A172 (cell line): ENCODE measurements around the gene PDZK1. TPM values are rescaled to one million over a fixed set of nuclear protein-coding genes. Genes with fewer than 3 reads are reported as not detected.
"Not testable (repeated sequence)": the region's sequence is repeated elsewhere in the genome, so short reads cannot be mapped to it uniquely, and the experiment has no call there.

Experiments
- DNase-seq: peaks from one replicate; pipeline ENCODE4 v3.0.0-alpha.2; 2015; ENCODE audit warnings: low spot score
- total RNA-seq: library from RNA; depleted of rRNA; stranded (reverse); fragments of >200 nt; shearing (Covaris generic); gene quantifications from 2 replicates; pipeline ENCODE4 v1.2.3, GENCODE V29; 2014; rRNA removed

Gene PDZK1
- total RNA-seq, 1 experiment from 2014 or later, result 2.2 TPM

- DNase-seq, result not testable (repeated sequence)
These were observed 50.8 kb downstream of the PDZK1 start for GRCh38 chr1:145656245-145656943.

GRCh38 chr1:145643990-145644389 is 63.2 kb downstream of the PDZK1 start:
- DNase-seq, result not testable (repeated sequence)

DNA sequence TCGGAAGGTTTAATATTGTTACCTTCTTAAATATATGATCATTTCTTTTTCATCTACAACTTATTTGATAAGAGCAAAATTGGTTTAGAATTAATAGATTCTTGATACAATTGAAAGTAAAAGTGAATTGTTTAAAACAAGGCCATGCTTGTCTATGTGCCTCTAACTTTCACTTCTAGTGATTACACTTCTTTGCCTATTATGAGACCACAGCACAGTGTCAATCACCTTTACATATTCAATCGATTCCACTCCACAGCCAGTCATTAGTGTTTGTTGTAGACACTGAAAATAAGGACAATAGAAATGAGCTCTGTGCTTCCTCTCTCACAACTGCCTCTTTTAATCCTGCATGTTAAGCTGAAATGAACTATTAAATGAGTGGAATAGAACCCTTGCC is 65.3 kb downstream of the PDZK1 start:
- DNase-seq, result not testable (repeated sequence)

- DNase-seq, result not testable (repeated sequence)
These were observed 70.9 kb downstream of the PDZK1 start for GRCh38 chr1:145636237-145636636.

DNA sequence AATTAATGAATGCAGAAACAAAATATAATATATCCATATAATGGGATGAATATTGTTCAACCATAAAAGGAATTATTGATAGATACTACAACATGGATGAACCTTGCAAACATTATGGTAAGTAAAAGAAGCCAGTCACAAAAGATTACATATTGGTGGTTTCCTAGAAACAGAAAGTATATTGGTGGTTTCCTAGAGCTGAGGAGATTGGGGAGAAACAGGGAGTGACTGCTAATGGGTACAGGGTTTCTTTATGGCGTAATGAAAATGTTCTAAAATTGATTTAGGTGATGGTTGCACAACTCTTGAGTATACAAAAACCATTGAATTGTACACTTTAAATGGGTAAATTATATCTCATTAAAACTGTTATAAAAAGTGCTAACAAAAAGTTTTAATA is 85.0 kb downstream of the PDZK1 start:
- DNase-seq, result not testable (repeated sequence)

Other genes with a start within 250 kb of the PDZK1 start
- 37.8 and 76.7 TPM in 2 replicates for gene GPR89A, start 99.4 kb downstream of the PDZK1 start, total RNA-seq
- gene CD160, start 12.1 kb upstream of the PDZK1 start, total RNA-seq, result not detected in 2 replicates
- gene RNF115, start 116.7 kb upstream of the PDZK1 start, total RNA-seq, result 19.9 and 23.1 TPM in 2 replicates
- gene POLR3C, start 116.8 kb upstream of the PDZK1 start, total RNA-seq, result 50.4 and 63.0 TPM in 2 replicates
- 2.7 and 8.2 TPM in 2 replicates for gene NUDT17, start 138.3 kb upstream of the PDZK1 start, total RNA-seq
- 13.3 and 18.3 TPM in 2 replicates for gene PIAS3, start 151.7 kb upstream of the PDZK1 start, total RNA-seq
- not detected in 2 replicates for gene ANKRD35, start 178.5 kb upstream of the PDZK1 start, total RNA-seq
- 0.36 and 0.67 TPM in 2 replicates for gene ITGA10, start 202.7 kb upstream of the PDZK1 start, total RNA-seq
- gene PEX11B, start 211.3 kb upstream of the PDZK1 start, total RNA-seq, result 40.8 and 41.8 TPM in 2 replicates
- gene RBM8A, start 220.1 kb upstream of the PDZK1 start, total RNA-seq, result 461 and 485 TPM in 2 replicates